ENCODE measurements around the gene LYSMD4. TPM values are rescaled to one million over a fixed set of nuclear protein-coding genes. Genes with fewer than 3 reads are reported as not detected.

The LYSMD4 gene
- total and polyA plus RNA-seq, 10 of the 15 experiments (the other 5 are each of a cell fraction or from before 2014, with no cell fraction given), result 1.8 to 5.8 (median 3.9) TPM

- ChIA-PET POLR2A (no interaction called here), SMC1A (ENCODE audit: uncharacterized antibody, unreplicated experiment) (no interaction called here), RAD21 (ENCODE audit: unreplicated experiment) (interaction anchor here (0.9 kb wide), 1 partner anchor 18 kb away, joined by 3 read pairs; no protein-coding TSS in a partner anchor), CTCF (no interaction called here)
- H3K36me3 ChIP-seq (ENCODE audit: control insufficient read depth in 2 of 2, insufficient read depth in 2 of 2, low read length in 1 of 2), result peaks cover 0 to 14% of the 10 kb centered on the region in 2 experiments; a peak in 1 of 4 replicates
- H2AFZ ChIP-seq (ENCODE audit: control insufficient read depth, low read depth, low read length), result no peak overlapping the region
- no peak for FAIRE-seq
- H3K9me3 ChIP-seq (replicated peaks; ENCODE audit: control insufficient read depth, insufficient read depth, low read length), result peaks cover 11% of the 10 kb centered on the region
- H3K27me3 ChIP-seq (replicated peaks in 1 of 2; ENCODE audit: control insufficient read depth in 2 of 2, insufficient read depth in 2 of 2, low read length in 1 of 2), result no peaks in the 10 kb centered on the region
- in situ Hi-C loops (cut with MboI) (no loop called here), intact Hi-C loops (cut with micrococcal nuclease; ENCODE audit: unreplicated experiment) (no loop called here)
- no peaks in the 10 kb centered on the region for H3K79me2 ChIP-seq (ENCODE audit: control insufficient read depth, insufficient read depth, low read length)
- H3K27ac ChIP-seq (ENCODE audit: control insufficient read depth, insufficient read depth), result no peak overlapping the region
- no peak for DNase-seq (ENCODE audit: low read depth, low spot score)
- WGBS (ENCODE audit: insufficient coverage, insufficient replicate concordance, low lambda C conversion rate, missing lambda C conversion rate), result 100% methylated on average over 1 of the region's 1 CpG
- H3K4me3 ChIP-seq, result no peak overlapping the region
- BruUV-seq (replicated peaks), result no TSS peak
- no peaks in the 10 kb centered on the region for H3K4me1 ChIP-seq (ENCODE audit: control insufficient read depth, insufficient read depth, low read length)
- no peak for ATAC-seq
- TF ChIP-seq CBX3 (IDR thresholded peaks at IDR 0.05; ENCODE audit: borderline replicate concordance, low read depth), result no peak
- TF ChIP-seq E4F1 (IDR thresholded peaks at IDR 0.05; ENCODE audit: borderline replicate concordance, partially characterized antibody), result no peak
- no peak for TF ChIP-seq HDGF (IDR thresholded peaks at IDR 0.05)
- TF ChIP-seq SMC3 (IDR thresholded peaks at IDR 0.05; ENCODE audit: borderline replicate concordance, low read length), result no peak
- TF ChIP-seq ASH2L (IDR thresholded peaks at IDR 0.05; ENCODE audit: borderline replicate concordance, low read depth), result no peak
- no peak for TF ChIP-seq ZBTB11 (CRISPR knock-in tag; IDR thresholded peaks at IDR 0.05)
- no peak for TF ChIP-seq STAT3 (IDR thresholded peaks at IDR 0.05; ENCODE audit: low read depth, low read length)
- TF ChIP-seq ZNF622 (IDR thresholded peaks at IDR 0.05), result no peak
- no peak overlapping the region for H3K9ac ChIP-seq (ENCODE audit: control insufficient read depth, insufficient read depth, low read length)
- H4K20me1 ChIP-seq (ENCODE audit: control insufficient read depth, insufficient read depth), result no peaks in the 10 kb centered on the region
- H3K4me2 ChIP-seq (ENCODE audit: control insufficient read depth, insufficient read depth), result no peak overlapping the region
Measured at GRCh38 chr15:99686290-99686689, 46.9 kb downstream of the LYSMD4 start.
